AG04450 (cell line): ENCODE results near the gene DACH1. TPM values are rescaled to one million over a fixed set of nuclear protein-coding genes. Genes with fewer than 3 reads are reported as not detected.

ENCODE experiments used
- CTCF ChIA-PET: fragments of 300-600, 350-600 bp; formaldehyde crosslinking; extraction: SDS; loops from one replicate; lab custom pipeline; 2022; ENCODE audit warnings: antibody characterized with exemption, inconsistent platforms; lab: Charles Lee
- POLR2A ChIA-PET: fragments of 350-600 bp; formaldehyde crosslinking; extraction: SDS; loops from one replicate; lab custom pipeline; 2021; ENCODE audit warnings: antibody characterized with exemption, inconsistent platforms; lab: Yijun Ruan, JAX
- DNase-seq: peaks from one replicate; pipeline ENCODE4 v3.0.0-alpha.2; 2011; ENCODE audit warnings: low read depth, low spot score
- H3K27ac ChIP-seq: one replicate; pipeline ENCODE4 v1.5.1; 2012; ENCODE audit warnings: low read depth, low read length, control low read depth
- H3K27me3 ChIP-seq: one replicate; pipeline ENCODE4 v1.6.0; 2012; ENCODE audit warnings: low read length; ENCODE audit not compliant: control insufficient read depth, insufficient read depth
- H3K4me3 ChIP-seq: 2 replicates; pipeline ENCODE4 v1.5.1; 2011; ENCODE audit warnings: mild to moderate bottlenecking, low read depth, low read length, control low read depth
- H3K9me3 ChIP-seq: 2 replicates; pipeline ENCODE4 v1.5.1; 2012; ENCODE audit warnings: low read length; ENCODE audit not compliant: control insufficient read depth, insufficient read depth
- CTCF ChIP-seq: IDR thresholded peaks from 2 replicates; pipeline ENCODE4 v1.5.1; 2011; ENCODE audit warnings: low read depth, low read length, control low read depth, inconsistent platforms
- polyA plus RNA-seq: library from polyadenylated mRNA; depleted of rRNA; stranded (reverse); fragments of >200 nt; gene quantifications from 2 replicates; pipeline ENCODE4 v1.2.3, GENCODE V29; 2011

DACH1 gene
- polyA plus RNA-seq, 1 experiment = 0.10 TPM

DNA sequence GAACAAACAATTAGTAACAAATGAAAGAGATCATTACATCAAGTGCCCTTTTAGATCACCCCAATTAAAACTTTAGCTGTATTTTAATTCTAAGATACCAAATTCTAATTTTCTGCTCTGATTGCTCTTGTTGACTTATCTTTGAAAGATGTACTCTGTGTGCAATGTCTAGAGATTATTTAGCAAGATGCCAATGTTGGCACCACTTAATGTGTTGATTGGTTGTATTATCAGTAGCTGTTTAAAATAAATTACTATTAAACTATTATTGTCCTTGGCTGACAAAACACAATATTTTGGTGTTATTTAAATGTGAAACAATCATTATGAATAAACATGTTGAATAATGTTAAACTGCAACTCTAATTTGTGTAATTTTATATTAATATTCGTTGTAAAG lies 386.0 kb downstream of the DACH1 start:
- no peaks in the 10 kb centered on the region for H3K27me3 ChIP-seq
- ChIA-PET POLR2A (no interaction called here), CTCF (no interaction called here)
- no peaks in the 10 kb centered on the region for H3K9me3 ChIP-seq
- no peak for TF ChIP-seq CTCF
- H3K4me3 ChIP-seq = no peak overlapping the region
- no peak for DNase-seq
- H3K27ac ChIP-seq = no peak overlapping the region

DNA sequence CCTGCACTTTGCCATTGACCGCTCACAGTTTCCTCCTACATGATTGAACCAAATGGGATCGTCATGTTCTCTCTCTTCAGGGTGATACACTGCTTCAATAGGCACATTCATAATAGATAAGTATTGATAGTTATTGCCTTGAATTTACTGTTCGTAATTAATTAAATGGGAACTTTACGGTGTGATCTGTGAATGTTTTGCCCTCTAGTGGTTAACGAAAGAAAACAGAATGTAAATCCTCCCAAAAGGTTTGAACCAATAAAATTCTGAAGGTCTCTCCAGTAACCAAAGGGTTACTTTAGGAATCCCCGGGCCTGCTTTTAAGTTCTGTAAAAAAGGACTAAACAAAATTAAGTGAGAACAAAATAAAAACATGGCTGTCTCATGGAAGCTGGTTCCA lies 389.3 kb downstream of the DACH1 start:
- no peak overlapping the region for H3K4me3 ChIP-seq
- no peaks in the 10 kb centered on the region for H3K9me3 ChIP-seq
- ChIA-PET CTCF (no interaction called here), POLR2A (no interaction called here)
- DNase-seq = no peak
- TF ChIP-seq CTCF = peak; percentile 38
- no peaks in the 10 kb centered on the region for H3K27me3 ChIP-seq
- H3K27ac ChIP-seq = no peak overlapping the region

DNA sequence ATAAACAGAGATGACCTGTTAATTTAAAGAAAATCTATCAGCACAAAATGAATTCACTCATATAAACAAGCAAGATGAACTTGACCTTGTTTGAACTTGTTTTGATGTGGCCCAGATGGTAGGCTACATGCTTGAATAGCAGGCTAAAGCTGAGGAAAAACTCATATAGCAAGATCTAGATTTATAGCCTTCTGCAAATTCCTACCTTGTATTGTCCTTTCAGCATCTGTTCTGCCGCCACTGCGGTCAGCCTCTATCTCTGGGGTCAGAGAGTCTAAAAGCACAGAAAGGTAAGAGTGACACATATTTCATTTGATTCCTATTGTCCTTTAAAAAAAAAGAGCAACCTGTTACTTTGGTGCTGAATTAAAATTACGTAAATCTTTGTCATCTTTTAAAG lies 392.1 kb downstream of the DACH1 start:
- ChIA-PET POLR2A (no interaction called here), CTCF (no interaction called here)

DNA sequence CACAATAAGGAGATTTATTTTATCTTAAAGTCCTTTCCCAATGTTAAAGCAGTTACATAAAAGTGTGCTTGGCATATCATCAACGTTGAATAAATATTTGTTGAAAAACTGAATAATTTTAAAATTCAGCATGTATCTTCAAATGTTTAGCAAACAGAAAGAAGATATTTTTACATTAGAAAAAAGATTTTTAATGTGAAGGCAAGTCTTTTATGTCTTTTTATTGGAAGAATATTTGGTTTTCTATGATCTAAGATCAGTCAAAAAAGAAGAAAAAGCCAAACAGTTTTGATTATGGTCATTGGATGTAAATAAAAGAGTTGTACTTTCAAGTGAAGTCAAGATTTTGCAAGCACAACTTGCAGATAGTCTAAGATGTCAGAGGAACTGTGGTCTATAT lies 397.4 kb downstream of the DACH1 start:
- CTCF ChIA-PET = no interaction called here
- no peak for DNase-seq

More for the DNA sequence above, 392.1 kb downstream of the DACH1 start:
- H3K9me3 ChIP-seq = no peaks in the 10 kb centered on the region
- H3K4me3 ChIP-seq = no peak overlapping the region
- DNase-seq = no peak
- no peak overlapping the region for H3K27ac ChIP-seq
- no peaks in the 10 kb centered on the region for H3K27me3 ChIP-seq
- TF ChIP-seq CTCF = no peak

GRCh38 chr13:71464686-71465085 lies 402.3 kb downstream of the DACH1 start:
- no peaks in the 10 kb centered on the region for H3K9me3 ChIP-seq
- ChIA-PET CTCF (no interaction called here), POLR2A (no interaction called here)
- no peak for DNase-seq
- no peaks in the 10 kb centered on the region for H3K27me3 ChIP-seq
- H3K4me3 ChIP-seq = no peak overlapping the region
- TF ChIP-seq CTCF = no peak
- no peak overlapping the region for H3K27ac ChIP-seq

More for the DNA sequence above, 397.4 kb downstream of the DACH1 start:
- POLR2A ChIA-PET = no interaction called here
- H3K27ac ChIP-seq = no peak overlapping the region
- no peaks in the 10 kb centered on the region for H3K9me3 ChIP-seq
- TF ChIP-seq CTCF = no peak
- no peak overlapping the region for H3K4me3 ChIP-seq
- H3K27me3 ChIP-seq = no peaks in the 10 kb centered on the region
